ENCODE measurements around the gene SAP30L. TPM values are rescaled to one million over a fixed set of nuclear protein-coding genes. Genes with fewer than 3 reads are reported as not detected.

Gene SAP30L
- total and polyA plus RNA-seq, 2 donors (not counting 1 experiment from before 2014, with no cell fraction given): 26.6 to 31.5 TPM

- Histone ChIP-seq H3K27me3 (ENCODE audit: control insufficient read depth, insufficient read depth, low read length) (peaks cover 9% of the 10 kb centered on the region), H3K4me1 (ENCODE audit: control insufficient read depth, extremely low read depth, insufficient read depth, low read length) (no peaks in the 10 kb centered on the region), H3K79me2 (ENCODE audit: control insufficient read depth, insufficient read depth, low read length) (no peaks in the 10 kb centered on the region), H3K9me3 (ENCODE audit: control insufficient read depth, insufficient read depth, low read depth, low read length) (no peaks in the 10 kb centered on the region), H3K27ac (ENCODE audit: insufficient read depth, low read length) (no peak overlapping the region), H3K4me3 (replicated peaks in 1 of 4; ENCODE audit: control extremely low read depth in 1 of 4, insufficient read depth in 1 of 4, low read depth in 3 of 4, low read length in 4 of 4) (no peak overlapping the region), H2AFZ (ENCODE audit: low read length) (no peak overlapping the region), H3K4me2 (ENCODE audit: extremely low read depth, insufficient read depth, low read length) (no peak overlapping the region), H4K20me1 (ENCODE audit: control insufficient read depth, extremely low read depth, insufficient read depth, low read length) (no peaks in the 10 kb centered on the region), H3K9ac (ENCODE audit: insufficient read depth, low read length) (no peak overlapping the region), H3K36me3 (ENCODE audit: control insufficient read depth, insufficient read depth, low read length) (no peaks in the 10 kb centered on the region)
- no peak for TF ChIP-seq EZH2 (IDR thresholded peaks at IDR 0.05; ENCODE audit: low read length, missing control alignments)
- no peak for TF ChIP-seq CTCF (conservative IDR thresholded peaks at IDR 0.05 in 1 of 2, IDR thresholded peaks at IDR 0.05 in 1 of 2; ENCODE audit: low read depth in 1 of 2, low read length in 2 of 2)
- DNase-seq (ENCODE audit: low read depth in 2 of 2): no peak
These were observed 64.2 kb downstream of the SAP30L start for GRCh38 chr5:154509784-154510555.

Other genes starting within 250 kb of the SAP30L start
- not detected in 2 replicates for gene HAND1, start 32.2 kb downstream of the SAP30L start, total RNA-seq
- gene HAND1, start 32.2 kb downstream of the SAP30L start, polyA plus RNA-seq: not detected in 2 replicates